Endometrial microvascular endothelial cells (primary cell): ENCODE data around the gene OSER1. TPM values are rescaled to one million over a fixed set of nuclear protein-coding genes. Genes with fewer than 3 reads are reported as not detected.

Experiments used
- in situ Hi-C: cut with HindIII; loops from 2 replicates; pipeline ENCODE4 v1.10.0; 2017; ENCODE audit warnings: low sequenced_read_pairs, low pct_unique_long_range_greater_than_20kb; ENCODE audit errors: inconsistent ontology term
- total RNA-seq: library from RNA; depleted of rRNA; stranded (reverse); fragments of >200 nt; gene quantifications from one replicate; pipeline ENCODE4 v1.2.3, GENCODE V29; 2015; ENCODE audit errors: inconsistent ontology term

OSER1 gene
- total RNA-seq, 1 donor from 2014 or later = 36.9 TPM

GRCh38 chr20:44231193-44231592 is 20.6 kb upstream of the OSER1 start:
- in situ Hi-C loops = no loop called here

- in situ Hi-C loops = no loop called here
These were observed 18.1 kb upstream of the OSER1 start for GRCh38 chr20:44228465-44229258.

- in situ Hi-C loops = no loop called here
These were observed 14.1 kb upstream of the OSER1 start for GRCh38 chr20:44224637-44225036.

GRCh38 chr20:44223721-44224120 is 13.2 kb upstream of the OSER1 start:
- in situ Hi-C loops = no loop called here

GRCh38 chr20:44222633-44223368 is 12.2 kb upstream of the OSER1 start:
- in situ Hi-C loops = no loop called here

GRCh38 chr20:44222027-44222426 is 11.5 kb upstream of the OSER1 start:
- in situ Hi-C loops = no loop called here

- in situ Hi-C loops = no loop called here
These were observed 10.9 kb upstream of the OSER1 start for GRCh38 chr20:44221368-44221954.

GRCh38 chr20:44219791-44220190 is 9.2 kb upstream of the OSER1 start:
- in situ Hi-C loops = no loop called here

- in situ Hi-C loops = no loop called here
These were observed 8.7 kb upstream of the OSER1 start for GRCh38 chr20:44219170-44219730.

- in situ Hi-C loops = no loop called here
These were observed 7.9 kb upstream of the OSER1 start for GRCh38 chr20:44218446-44218845.

- in situ Hi-C loops = no loop called here
These were observed 6.9 kb upstream of the OSER1 start for GRCh38 chr20:44217342-44218092.

GRCh38 chr20:44215125-44215524 is 4.6 kb upstream of the OSER1 start:
- in situ Hi-C loops = no loop called here

GRCh38 chr20:44212792-44213191 is 2.2 kb upstream of the OSER1 start:
- in situ Hi-C loops = no loop called here

- in situ Hi-C loops = no loop called here
These were observed 837 bp upstream of the OSER1 start for GRCh38 chr20:44211177-44212039.

- in situ Hi-C loops = no loop called here
These were observed 725 bp downstream of the OSER1 start for GRCh38 chr20:44209686-44210405.

GRCh38 chr20:44208770-44209169 is 1.8 kb downstream of the OSER1 start:
- in situ Hi-C loops = no loop called here

- in situ Hi-C loops = no loop called here
These were observed 2.4 kb downstream of the OSER1 start for GRCh38 chr20:44208165-44208564.
